H9 (cell line): Measurements from ENCODE around the gene GNA15. TPM values are rescaled to one million over a fixed set of nuclear protein-coding genes. Genes with fewer than 3 reads are reported as not detected.

Experiments
- DNase-seq: peaks from one replicate; pipeline ENCODE4 v3.0.0-alpha.2; 2017
- H2AFZ ChIP-seq: one replicate; pipeline ENCODE4 v1.6.1; 2013; ENCODE audit warnings: mild to moderate bottlenecking, low read length, control low read depth, moderate library complexity
- H2AK5ac ChIP-seq: 2 replicates; pipeline ENCODE4 v1.6.1; 2013; ENCODE audit warnings: low read length, control low read depth, mixed read lengths; ENCODE audit not compliant: insufficient read length
- H2BK120ac ChIP-seq: one replicate; pipeline ENCODE4 v1.6.1; 2013; ENCODE audit warnings: low read depth, mild to moderate bottlenecking, low read length, control low read depth, inconsistent platforms; ENCODE audit not compliant: poor library complexity, severe bottlenecking
- H2BK12ac ChIP-seq: 2 replicates; pipeline ENCODE4 v1.6.1; 2013; ENCODE audit warnings: low read length, control low read depth, mixed read lengths, low read depth; ENCODE audit not compliant: insufficient read length
- H2BK15ac ChIP-seq: 2 replicates; pipeline ENCODE4 v1.6.1; 2013; ENCODE audit warnings: low read depth, low read length, control low read depth
- H2BK20ac ChIP-seq: one replicate; pipeline ENCODE4 v1.6.1; 2013; ENCODE audit warnings: low read depth, mild to moderate bottlenecking, low read length, control low read depth, inconsistent platforms; ENCODE audit not compliant: poor library complexity, severe bottlenecking
- H2BK5ac ChIP-seq: 2 replicates; pipeline ENCODE4 v1.6.1; 2013; ENCODE audit warnings: low read length, control low read depth, mixed read lengths; ENCODE audit not compliant: insufficient read length
- H3K14ac ChIP-seq: 2 replicates; pipeline ENCODE4 v1.6.1; 2013; ENCODE audit warnings: low read length, control low read depth; ENCODE audit not compliant: insufficient read depth
- H3K18ac ChIP-seq: 2 replicates; pipeline ENCODE4 v1.6.1; 2013; ENCODE audit warnings: low read depth, mild to moderate bottlenecking, mixed read lengths, low read length, control low read depth; ENCODE audit not compliant: insufficient read length
- H3K23ac ChIP-seq: 2 replicates; pipeline ENCODE4 v1.6.1; 2013; ENCODE audit warnings: low read length, control low read depth, mixed read lengths, low read depth; ENCODE audit not compliant: insufficient read length
- H3K23me2 ChIP-seq: 2 replicates; pipeline ENCODE4 v1.6.1; 2013; ENCODE audit warnings: low read depth, mild to moderate bottlenecking, mixed read lengths, low read length, control low read depth; ENCODE audit not compliant: insufficient read length, poor library complexity, severe bottlenecking
- H3K27ac ChIP-seq: 2 replicates; pipeline ENCODE4 v1.5.1; 2013; ENCODE audit warnings: low read length, control low read depth, mixed read lengths, low read depth; ENCODE audit not compliant: insufficient read length
- H3K27me3 ChIP-seq: 2 replicates; pipeline ENCODE4 v1.6.1; 2013; ENCODE audit warnings: low read length, control low read depth, inconsistent platforms; ENCODE audit not compliant: insufficient read depth
- H3K4ac ChIP-seq: 2 replicates; pipeline ENCODE4 v1.6.1; 2013; ENCODE audit warnings: low read depth, mild to moderate bottlenecking, control low read depth, inconsistent platforms, low read length, moderate library complexity
- H3K4me1 ChIP-seq: 2 replicates; pipeline ENCODE4 v1.6.1; 2013; ENCODE audit warnings: low read length, control low read depth, inconsistent platforms; ENCODE audit not compliant: insufficient read depth
- H3K4me2 ChIP-seq: 2 replicates; pipeline ENCODE4 v1.6.1; 2013; ENCODE audit warnings: low read length, control low read depth, mixed read lengths; ENCODE audit not compliant: insufficient read length, insufficient read depth
- H3K56ac ChIP-seq: 2 replicates; pipeline ENCODE4 v1.6.1; 2013; ENCODE audit warnings: low read depth, mild to moderate bottlenecking, mixed read lengths, low read length, control low read depth; ENCODE audit not compliant: insufficient read length
- H3K79me1 ChIP-seq: 2 replicates; pipeline ENCODE4 v1.6.1; 2013; ENCODE audit warnings: low read depth, mild to moderate bottlenecking, moderate library complexity, low read length, control low read depth, inconsistent platforms; ENCODE audit not compliant: insufficient read depth, poor library complexity, severe bottlenecking
- H3K79me2 ChIP-seq: 2 replicates; pipeline ENCODE4 v1.6.1; 2013; ENCODE audit warnings: low read length, control low read depth, inconsistent platforms; ENCODE audit not compliant: insufficient read depth
- H3K9ac ChIP-seq: 2 replicates; pipeline ENCODE4 v1.6.1; 2013; ENCODE audit warnings: low read length, control low read depth, mixed read lengths; ENCODE audit not compliant: insufficient read length; ENCODE audit errors: extremely low read depth
- H3K9me3 ChIP-seq: one replicate; pipeline ENCODE4 v1.6.1; 2013; ENCODE audit warnings: low read depth, low read length, inconsistent platforms; ENCODE audit not compliant: control insufficient read depth
- H3T11ph ChIP-seq: one replicate; pipeline ENCODE4 v1.6.1; 2013; ENCODE audit warnings: mild to moderate bottlenecking, low read length, control low read depth, inconsistent platforms
- H4K20me1 ChIP-seq: one replicate; pipeline ENCODE4 v1.6.1; 2013; ENCODE audit not compliant: control insufficient read depth, insufficient read length, insufficient read depth
- H4K5ac ChIP-seq: 2 replicates; pipeline ENCODE4 v1.6.1; 2013; ENCODE audit warnings: low read depth, mild to moderate bottlenecking, mixed read lengths, low read length, control low read depth; ENCODE audit not compliant: insufficient read length
- H4K8ac ChIP-seq: replicated peaks from 2 replicates; pipeline ENCODE4 v1.6.1; 2013; ENCODE audit warnings: low read length, control low read depth, mixed read lengths, low read depth; ENCODE audit not compliant: insufficient read length
- H4K91ac ChIP-seq: 2 replicates; pipeline ENCODE4 v1.6.1; 2013; ENCODE audit warnings: low read depth, mild to moderate bottlenecking, moderate library complexity, mixed read lengths, low read length, control low read depth; ENCODE audit not compliant: insufficient read length
- H3K27ac Mint-ChIP-seq, 3 experiments: 2 replicates in 2 of 3; 3 replicates in 1 of 3; pipeline ENCODE4 v1.8.0; 2020 to 2021; ENCODE audit warnings: mixed read lengths in 3 of 3, mild to moderate bottlenecking in 1 of 3, moderate library complexity in 1 of 3
- H3K27me3 Mint-ChIP-seq: 2 replicates; pipeline ENCODE4 v1.8.0; 2021; ENCODE audit warnings: low read depth, mild to moderate bottlenecking, moderate library complexity, mixed read lengths
- H3K36me3 Mint-ChIP-seq, 3 experiments: 2 replicates in 2 of 3; 3 replicates in 1 of 3; pipeline ENCODE4 v1.8.0; 2020 to 2021; ENCODE audit warnings: low read depth in 3 of 3, mixed read lengths in 3 of 3; ENCODE audit not compliant: insufficient read depth in 1 of 3
- H3K4me1 Mint-ChIP-seq, 2 experiments: 2 replicates each; pipeline ENCODE4 v1.8.0; 2020; ENCODE audit warnings: mixed read lengths in 2 of 2
- H3K4me3 Mint-ChIP-seq, 2 experiments: 2 replicates in 1 of 2; 3 replicates in 1 of 2; pipeline ENCODE4 v1.8.0; 2020 to 2021; ENCODE audit warnings: mild to moderate bottlenecking in 2 of 2, mixed read lengths in 2 of 2, moderate library complexity in 1 of 2
- H3K9me3 Mint-ChIP-seq, 2 experiments: 2 replicates in 1 of 2; 3 replicates in 1 of 2; pipeline ENCODE4 v1.8.0; 2020; ENCODE audit warnings: mild to moderate bottlenecking in 2 of 2, mixed read lengths in 2 of 2, moderate library complexity in 1 of 2
- WGBS: extraction: QIAGEN DNeasy Blood & Tissue Kit; methylation state at CpG from one replicate; pipeline ENCODE4 v1.1.7; 2013; ENCODE audit warnings: missing lambda C conversion rate, low lambda C conversion rate, mixed read lengths; ENCODE audit not compliant: insufficient read length; ENCODE audit errors: extremely low coverage; 5-methylcytosine and 5-hydroxymethylcytosine counted together
- total RNA-seq: library from RNA; stranded (reverse); gene quantifications from 2 replicates; pipeline ENCODE4 v1.2.1, GENCODE V29; 2021
- TF ChIP-seq, protein P1 (sequence below): fragments of 200-600 bp; sonication (generic); conservative IDR thresholded peaks from 3 replicates; pipeline ENCODE4 v1.8.0; 2021; ENCODE audit warnings: antibody characterized with exemption, mild to moderate bottlenecking

Gene GNA15
- total RNA-seq, 1 experiment from 2014 or later: not detected

DNA sequence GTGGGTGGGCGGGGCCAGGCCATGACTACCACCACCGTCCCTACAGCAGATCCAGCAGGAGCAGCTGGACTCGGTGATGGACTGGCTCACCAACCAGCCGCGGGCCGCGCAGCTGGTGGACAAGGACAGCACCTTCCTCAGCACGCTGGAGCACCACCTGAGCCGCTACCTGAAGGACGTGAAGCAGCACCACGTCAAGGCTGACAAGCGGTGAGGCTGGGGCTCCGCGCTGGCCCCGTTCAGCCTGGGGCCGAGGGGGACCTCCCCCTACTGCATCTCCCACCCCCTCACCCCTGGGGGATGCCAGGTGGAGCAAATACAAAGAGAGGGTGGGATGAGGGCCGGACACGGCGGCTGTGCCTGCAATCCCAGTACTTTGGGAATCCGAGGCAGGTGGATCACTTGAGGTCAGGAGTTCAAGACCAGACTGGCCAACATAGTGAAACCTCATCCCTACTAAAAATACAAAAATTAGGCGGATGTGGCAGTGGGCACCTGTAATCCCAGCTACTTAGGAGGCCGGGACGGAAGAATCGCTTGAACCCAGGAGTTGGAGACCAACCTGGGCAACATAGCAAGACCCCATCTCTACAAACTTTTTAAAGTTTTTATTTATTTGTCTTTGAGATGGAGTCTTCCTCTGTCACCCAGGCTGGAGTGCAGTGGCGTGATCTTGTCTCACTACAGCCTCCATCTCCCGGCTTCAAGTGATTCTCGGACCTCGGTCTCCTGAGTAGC, 70.6 kb downstream of the GNA15 start:
- Histone ChIP-seq H3K27me3 (no peaks in the 10 kb centered on the region), H3K23me2 (no peaks in the 10 kb centered on the region), H2AFZ (no peak overlapping the region), H4K5ac (no peak overlapping the region), H3K4me1 (no peaks in the 10 kb centered on the region), H2BK20ac (no peak overlapping the region), H2AK5ac (no peak overlapping the region), H2BK15ac (no peak overlapping the region), H3K9ac (no peak overlapping the region), H3K18ac (no peak overlapping the region), H2BK5ac (no peak overlapping the region), H4K91ac (no peak overlapping the region), H2BK12ac (no peak overlapping the region), H4K8ac (no peak overlapping the region), H3T11ph (no peak overlapping the region), H3K9me3 (no peaks in the 10 kb centered on the region), H4K20me1 (peaks cover 2% of the 10 kb centered on the region), H3K14ac (no peak overlapping the region), H3K56ac (no peak overlapping the region), H3K27ac (no peak overlapping the region), H3K79me2 (no peaks in the 10 kb centered on the region), H3K4ac (no peak overlapping the region), H3K79me1 (no peaks in the 10 kb centered on the region), H3K23ac (no peak overlapping the region), H2BK120ac (no peak overlapping the region), H3K4me2 (no peak overlapping the region)
- Mint-ChIP-seq H3K4me3 (no peak overlapping the region), H3K27me3 (peaks cover 4% of the 10 kb centered on the region), H3K4me1 (peaks cover 3 to 6% of the 10 kb centered on the region in 2 experiments), H3K36me3 (peaks cover 8 to 38% (median 8%) of the 10 kb centered on the region in 3 experiments; a peak in 6 of 7 replicates), H3K27ac (no peak overlapping the region), H3K9me3 (no peaks in the 10 kb centered on the region)
- WGBS: no CpG with 5 or more reads among the region's 28 CpGs
- TF ChIP-seq, protein P1, sequence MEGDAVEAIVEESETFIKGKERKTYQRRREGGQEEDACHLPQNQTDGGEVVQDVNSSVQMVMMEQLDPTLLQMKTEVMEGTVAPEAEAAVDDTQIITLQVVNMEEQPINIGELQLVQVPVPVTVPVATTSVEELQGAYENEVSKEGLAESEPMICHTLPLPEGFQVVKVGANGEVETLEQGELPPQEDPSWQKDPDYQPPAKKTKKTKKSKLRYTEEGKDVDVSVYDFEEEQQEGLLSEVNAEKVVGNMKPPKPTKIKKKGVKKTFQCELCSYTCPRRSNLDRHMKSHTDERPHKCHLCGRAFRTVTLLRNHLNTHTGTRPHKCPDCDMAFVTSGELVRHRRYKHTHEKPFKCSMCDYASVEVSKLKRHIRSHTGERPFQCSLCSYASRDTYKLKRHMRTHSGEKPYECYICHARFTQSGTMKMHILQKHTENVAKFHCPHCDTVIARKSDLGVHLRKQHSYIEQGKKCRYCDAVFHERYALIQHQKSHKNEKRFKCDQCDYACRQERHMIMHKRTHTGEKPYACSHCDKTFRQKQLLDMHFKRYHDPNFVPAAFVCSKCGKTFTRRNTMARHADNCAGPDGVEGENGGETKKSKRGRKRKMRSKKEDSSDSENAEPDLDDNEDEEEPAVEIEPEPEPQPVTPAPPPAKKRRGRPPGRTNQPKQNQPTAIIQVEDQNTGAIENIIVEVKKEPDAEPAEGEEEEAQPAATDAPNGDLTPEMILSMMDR: no peak
- no peak for DNase-seq
